Hematopoietic multipotent progenitor cell treated with erythropoietin and hydrocortisone succinate and interleukin-3 and kit ligand, for 8 days (in vitro differentiated cells): ENCODE measurements around the gene DYNC1I1.

Experiments
- DNase-seq: peaks from one replicate; pipeline ENCODE4 v3.0.0-alpha.2; 2015

Gene DYNC1I1

GRCh38 chr7:96097835-96098234 is 325.5 kb downstream of the DYNC1I1 start:
- DNase-seq: no peak

DNA sequence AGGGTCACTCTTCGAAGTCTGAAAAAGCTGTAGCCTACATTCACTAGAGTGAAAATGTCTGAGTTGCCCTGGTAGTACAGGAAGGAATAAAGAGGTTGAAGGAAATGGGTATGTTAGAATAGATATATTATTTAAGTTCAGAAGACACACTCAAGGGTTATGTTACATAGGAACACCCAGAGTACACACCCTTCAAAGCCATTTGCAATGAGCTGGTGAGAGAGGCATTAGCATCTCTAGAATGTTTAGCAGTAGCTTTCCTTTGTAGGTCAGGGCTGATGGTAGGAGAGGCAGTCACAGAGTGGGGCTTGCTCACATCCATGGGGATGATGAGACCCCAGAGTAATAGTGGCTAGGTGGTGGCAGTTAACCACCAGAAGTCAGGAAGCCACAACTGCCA is 328.4 kb downstream of the DYNC1I1 start:
- DNase-seq: no peak

- DNase-seq: no peak
Measured at GRCh38 chr7:96102096-96102811, 329.9 kb downstream of the DYNC1I1 start.

- no peak for DNase-seq
Measured at GRCh38 chr7:96104984-96105383, 332.6 kb downstream of the DYNC1I1 start.

DNA sequence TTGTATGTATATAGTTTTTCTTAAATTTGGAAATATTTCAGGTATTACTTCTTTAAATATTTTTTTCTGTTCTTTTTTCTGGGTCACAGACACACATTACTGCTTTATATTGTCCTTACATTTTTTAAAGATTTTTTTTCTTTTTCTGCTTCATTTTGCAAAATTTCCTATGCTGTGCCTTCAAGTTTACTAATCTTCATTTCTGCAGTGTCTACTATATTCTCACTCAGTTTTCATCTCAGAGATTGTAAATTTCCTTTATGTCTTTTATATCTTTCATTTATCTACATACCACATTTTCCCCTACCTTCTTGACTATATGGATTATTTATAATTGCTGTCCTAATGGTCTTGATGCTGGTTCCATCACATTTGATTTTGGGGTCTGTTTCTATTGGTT is 339.1 kb downstream of the DYNC1I1 start:
- DNase-seq: no peak

DNA sequence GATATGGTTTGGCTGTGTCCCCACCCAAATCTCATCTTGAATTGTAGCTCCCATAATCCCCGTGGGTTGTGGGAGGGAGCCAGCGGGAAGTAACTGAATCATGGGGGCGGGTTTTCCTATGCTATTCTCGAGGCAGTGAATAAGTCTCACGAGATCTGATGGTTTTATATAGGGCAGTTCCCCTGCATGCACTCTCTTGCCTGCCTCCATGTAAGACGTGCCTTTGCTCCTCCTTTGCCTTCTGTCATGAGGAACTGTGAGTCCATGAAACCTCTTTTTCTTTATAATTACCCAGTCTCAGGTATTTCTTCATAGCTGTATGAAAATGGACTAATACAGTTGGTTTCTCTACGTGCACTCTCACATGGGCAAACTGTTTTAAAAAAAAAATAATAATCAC is 341.8 kb downstream of the DYNC1I1 start:
- DNase-seq: no peak

DNA sequence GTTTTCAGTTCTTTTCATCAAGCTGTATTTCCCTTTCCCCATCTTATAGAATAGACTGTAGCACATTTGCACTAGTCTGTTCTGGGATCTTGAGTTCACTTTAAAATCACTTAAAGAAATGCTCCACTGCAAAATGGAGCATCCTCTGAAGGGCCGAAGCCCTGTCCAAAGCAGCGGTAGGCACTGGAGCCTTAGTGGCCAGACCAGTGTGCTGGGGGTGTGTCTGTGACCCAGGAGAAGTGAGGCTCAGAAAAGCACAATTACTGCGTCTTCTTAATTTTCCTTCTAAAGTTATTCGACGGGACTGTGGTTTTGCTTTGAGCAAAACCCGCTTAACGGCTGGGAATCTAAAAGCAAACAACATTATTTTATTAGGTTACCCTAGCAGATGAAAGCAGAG is 343.8 kb downstream of the DYNC1I1 start:
- no peak for DNase-seq

DNA sequence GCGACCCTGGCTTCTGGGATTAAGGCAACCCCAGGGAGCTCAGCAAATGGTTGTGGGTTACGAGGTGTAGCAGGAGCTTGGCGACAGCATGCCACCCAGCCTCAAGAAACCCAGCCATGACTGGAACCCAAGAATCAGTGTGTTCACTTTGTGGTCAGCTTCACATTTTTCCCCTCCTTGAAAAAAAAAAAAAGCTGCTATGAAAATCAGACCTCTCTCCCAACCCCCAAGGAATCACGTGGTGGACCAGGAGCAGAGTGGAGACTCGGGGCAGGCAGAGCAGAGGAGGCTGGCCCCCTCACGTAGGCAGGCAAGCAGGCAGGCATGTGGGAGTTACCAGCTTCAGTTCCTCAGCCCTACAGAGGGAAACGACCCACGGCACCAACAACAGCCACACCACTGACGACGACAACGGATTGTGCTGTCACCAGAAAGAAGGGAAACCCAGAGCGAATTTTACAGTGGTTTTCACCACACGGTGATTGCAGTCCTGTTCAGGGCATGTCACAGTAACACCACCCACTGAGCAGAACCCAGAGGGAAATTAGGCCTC is 346.2 kb downstream of the DYNC1I1 start:
- no peak for DNase-seq

DNA sequence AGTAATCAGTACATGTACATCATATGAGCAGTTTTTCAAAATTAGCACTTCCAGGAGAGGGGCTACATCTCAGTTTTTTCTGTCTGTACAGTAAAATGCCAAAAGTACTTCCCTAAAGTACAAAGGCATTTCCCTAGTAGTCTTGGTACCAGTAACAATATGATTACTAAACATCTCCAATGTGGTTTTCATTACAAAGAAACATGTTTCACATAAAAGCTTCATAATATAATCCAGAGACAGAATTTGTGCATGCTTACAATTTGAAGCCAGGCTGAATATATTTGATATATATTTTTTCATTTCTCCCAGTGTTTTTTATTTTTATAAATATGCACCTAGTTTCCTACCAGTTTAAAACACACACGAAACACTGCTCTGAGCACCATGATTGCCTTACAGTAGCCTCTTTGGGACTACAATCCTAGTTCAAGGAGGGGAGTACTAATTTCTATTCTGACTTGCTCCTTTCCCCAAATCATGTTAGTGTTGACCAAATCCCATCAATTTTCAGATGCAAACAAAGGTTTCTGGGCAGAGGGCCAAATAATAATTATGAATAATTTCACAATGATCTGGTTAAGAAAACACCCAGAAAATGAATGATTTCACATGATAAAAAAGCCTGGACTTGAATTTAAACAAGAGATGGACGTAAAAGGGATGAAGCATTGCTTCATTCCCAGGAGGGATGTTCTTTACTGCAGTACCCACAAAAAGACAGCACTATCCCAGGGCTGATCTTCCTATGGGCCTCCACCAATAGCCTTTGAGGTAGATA is 348.3 kb downstream of the DYNC1I1 start:
- no peak for DNase-seq

- no peak for DNase-seq
Measured at GRCh38 chr7:96121752-96122151, 349.4 kb downstream of the DYNC1I1 start.

DNA sequence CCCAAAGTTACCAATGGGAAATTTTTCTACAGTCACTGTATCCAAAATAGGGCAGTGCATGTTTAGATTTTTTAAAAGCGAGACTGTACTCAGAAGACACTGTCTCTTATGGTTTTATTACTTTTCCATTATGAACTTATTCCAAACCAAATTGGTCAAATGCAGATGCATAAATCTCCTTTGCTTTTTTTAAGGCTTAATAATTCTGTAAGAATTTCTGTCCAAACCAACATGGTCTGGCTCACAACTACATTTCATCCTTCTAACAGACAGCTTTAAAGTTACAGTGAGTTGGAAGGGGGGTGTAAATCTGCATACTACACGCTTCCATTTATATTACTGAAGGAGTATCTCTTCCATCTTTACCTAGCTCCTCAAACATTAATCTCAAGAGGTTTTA is 350.4 kb downstream of the DYNC1I1 start:
- no peak for DNase-seq

- no peak for DNase-seq
Measured at GRCh38 chr7:96126382-96126781, 354.0 kb downstream of the DYNC1I1 start.

GRCh38 chr7:96127746-96128145 is 355.4 kb downstream of the DYNC1I1 start:
- no peak for DNase-seq

DNA sequence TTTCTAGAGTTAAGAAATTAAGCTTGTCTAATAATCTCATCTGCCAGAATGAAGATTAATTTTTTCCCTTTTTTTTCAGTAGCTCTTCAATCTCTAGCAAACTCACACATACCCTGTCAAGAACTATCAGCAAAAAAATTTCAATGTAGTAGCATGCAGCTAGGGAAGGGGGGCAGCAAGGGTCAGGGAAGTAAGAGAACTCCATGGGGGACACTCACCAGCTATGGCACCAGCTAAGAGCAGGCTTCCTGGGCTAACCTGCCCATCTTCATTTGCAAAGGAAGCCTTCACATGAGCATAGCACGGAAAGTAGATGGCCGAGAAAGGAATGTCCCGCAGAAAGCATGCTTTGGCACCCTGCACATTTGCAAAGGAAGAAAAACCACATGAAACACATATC is 359.2 kb downstream of the DYNC1I1 start:
- DNase-seq: no peak

DNA sequence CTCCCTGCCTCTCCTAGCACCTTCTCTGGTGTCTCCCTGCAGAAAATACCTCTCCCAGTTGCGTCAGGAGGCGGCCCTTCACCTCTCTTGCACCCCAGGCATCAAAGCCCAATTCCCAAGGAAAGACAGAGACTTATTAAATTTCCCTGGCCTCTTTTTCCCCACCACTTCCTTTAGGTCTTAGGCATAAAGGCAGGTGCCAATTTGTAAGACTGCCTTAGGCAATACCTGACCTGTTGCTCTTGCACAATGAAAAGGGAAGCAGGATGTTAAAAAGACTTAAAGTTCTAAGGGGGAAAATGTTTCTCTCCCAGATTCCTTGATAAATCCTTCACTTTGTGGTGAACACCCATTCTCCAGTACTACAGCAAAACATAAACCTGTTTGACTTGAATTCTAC is 362.9 kb downstream of the DYNC1I1 start:
- no peak for DNase-seq

- no peak for DNase-seq
Measured at GRCh38 chr7:96136600-96137239, 364.4 kb downstream of the DYNC1I1 start.

- no peak for DNase-seq
Measured at GRCh38 chr7:96143495-96144259, 371.3 kb downstream of the DYNC1I1 start.

- no peak for DNase-seq
Measured at GRCh38 chr7:96144260-96144526, 371.8 kb downstream of the DYNC1I1 start.
